ENCODE data around the gene MPZL3.

MPZL3 gene

GRCh38 chr11:118291477-118292135 is 39.4 kb upstream of the MPZL3 start:
- H3K9me3 ChIP-seq = no peaks in the 10 kb centered on the region
- H3K4me3 ChIP-seq (ENCODE audit: low read depth in 1 of 2, low read length in 1 of 2) = peak overlapping the region; percentile 1 to 19
- peaks cover 6% of the 10 kb centered on the region for H3K27me3 ChIP-seq
- no peaks in the 10 kb centered on the region for H3K36me3 ChIP-seq
- no peak for TF ChIP-seq CTCF (IDR thresholded peaks at IDR 0.05)
- peaks cover 15 to 18% of the 10 kb centered on the region in 2 experiments for H3K4me1 ChIP-seq (ENCODE audit: control insufficient read depth in 1 of 2, insufficient read depth in 1 of 2, low read depth in 1 of 2, low read length in 1 of 2)
- H3K27ac ChIP-seq = peak overlapping the region; percentile 57

GRCh38 chr11:118290923-118291322 is 38.8 kb upstream of the MPZL3 start:
- peak; percentile 38 for TF ChIP-seq CTCF (IDR thresholded peaks at IDR 0.05)
- peaks cover 15 to 18% of the 10 kb centered on the region in 2 experiments for H3K4me1 ChIP-seq (ENCODE audit: control insufficient read depth in 1 of 2, insufficient read depth in 1 of 2, low read depth in 1 of 2, low read length in 1 of 2)
- peak overlapping the region in 1 of 2 experiments; percentile 19 for H3K4me3 ChIP-seq (ENCODE audit: low read depth in 1 of 2, low read length in 1 of 2)
- H3K27ac ChIP-seq = peak overlapping the region; percentile 57
- H3K27me3 ChIP-seq = peaks cover 6% of the 10 kb centered on the region
- no peaks in the 10 kb centered on the region for H3K9me3 ChIP-seq
- no peaks in the 10 kb centered on the region for H3K36me3 ChIP-seq

GRCh38 chr11:118289401-118289800 is 37.2 kb upstream of the MPZL3 start:
- Histone ChIP-seq H3K36me3 (no peaks in the 10 kb centered on the region), H3K4me1 (ENCODE audit: control insufficient read depth in 1 of 2, insufficient read depth in 1 of 2, low read depth in 1 of 2, low read length in 1 of 2) (peaks cover 15 to 18% of the 10 kb centered on the region in 2 experiments), H3K27ac (no peak overlapping the region), H3K27me3 (no peaks in the 10 kb centered on the region), H3K9me3 (no peaks in the 10 kb centered on the region), H3K4me3 (ENCODE audit: low read depth in 1 of 2, low read length in 1 of 2) (no peak overlapping the region)
- TF ChIP-seq CTCF (IDR thresholded peaks at IDR 0.05) = no peak

GRCh38 chr11:118287006-118287405 is 34.8 kb upstream of the MPZL3 start:
- Histone ChIP-seq H3K36me3 (no peaks in the 10 kb centered on the region), H3K4me1 (ENCODE audit: control insufficient read depth in 1 of 2, insufficient read depth in 1 of 2, low read depth in 1 of 2, low read length in 1 of 2) (peaks cover 13 to 14% of the 10 kb centered on the region in 2 experiments), H3K4me3 (ENCODE audit: low read depth in 1 of 2, low read length in 1 of 2) (no peak overlapping the region), H3K27ac (no peak overlapping the region), H3K9me3 (no peaks in the 10 kb centered on the region), H3K27me3 (no peaks in the 10 kb centered on the region)
- TF ChIP-seq CTCF (IDR thresholded peaks at IDR 0.05) = no peak

- TF ChIP-seq CTCF (IDR thresholded peaks at IDR 0.05) = no peak
- H3K27ac ChIP-seq = no peak overlapping the region
- H3K4me3 ChIP-seq (ENCODE audit: low read depth in 1 of 2, low read length in 1 of 2) = no peak overlapping the region
- H3K27me3 ChIP-seq = no peaks in the 10 kb centered on the region
- H3K9me3 ChIP-seq = no peaks in the 10 kb centered on the region
- H3K4me1 ChIP-seq (ENCODE audit: control insufficient read depth in 1 of 2, insufficient read depth in 1 of 2, low read depth in 1 of 2, low read length in 1 of 2) = peaks cover 8 to 9% of the 10 kb centered on the region in 2 experiments
- H3K36me3 ChIP-seq = no peaks in the 10 kb centered on the region
Measured at GRCh38 chr11:118286545-118286944, 34.4 kb upstream of the MPZL3 start.

All from neutrophil (primary cell).